Measurements from ENCODE around the gene TULP3. TPM values are rescaled to one million over a fixed set of nuclear protein-coding genes. Genes with fewer than 3 reads are reported as not detected.

Gene TULP3
- total and polyA plus RNA-seq, 10 of the 15 experiments (the other 5 are each of a cell fraction or from before 2014, with no cell fraction given) = 3.1 to 10.4 (median 8.1) TPM

DNA sequence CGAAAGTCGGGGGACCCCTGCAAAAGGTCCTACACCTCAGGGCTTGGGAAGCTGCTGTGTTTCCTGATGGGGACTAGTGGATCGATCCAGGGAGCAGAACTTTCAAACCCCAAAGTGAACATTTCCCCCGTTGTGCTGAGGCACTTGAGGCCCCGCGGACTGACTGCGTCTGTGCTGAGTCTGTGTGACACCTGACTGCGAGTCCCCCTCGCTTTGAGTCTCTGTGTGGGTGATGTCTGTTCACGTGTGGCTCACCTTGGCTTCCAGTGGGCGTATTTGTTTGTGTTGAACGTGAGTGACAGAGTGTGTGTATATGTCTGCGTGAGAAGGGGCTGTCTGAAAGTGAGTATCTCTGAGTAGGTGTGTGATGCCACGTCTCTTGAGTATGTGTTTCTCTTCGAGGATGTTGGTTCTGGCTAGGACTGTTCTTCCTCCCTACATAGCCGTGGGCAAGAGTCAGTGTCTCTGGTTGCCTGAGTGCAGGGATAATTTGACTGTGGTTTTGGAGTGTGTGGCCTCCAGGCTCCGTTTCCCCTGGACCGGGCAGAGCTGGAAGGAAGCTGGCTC lies 69.8 kb downstream of the TULP3 start:
- WGBS (ENCODE audit: insufficient coverage, insufficient replicate concordance, low lambda C conversion rate, missing lambda C conversion rate) = 24% methylated on average over 18 of the region's 18 CpGs
- ChIA-PET CTCF (no interaction called here), RAD21 (ENCODE audit: unreplicated experiment) (interaction anchor here (0.6 kb wide), 1 partner anchor 923 kb away, joined by 3 read pairs; no protein-coding TSS in a partner anchor), POLR2A (no interaction called here), SMC1A (ENCODE audit: uncharacterized antibody, unreplicated experiment) (no interaction called here)
- intact Hi-C loops (cut with micrococcal nuclease; ENCODE audit: unreplicated experiment) = no loop called here
- in situ Hi-C loops (cut with MboI) = no loop called here
- no peak overlapping the region for H3K27ac ChIP-seq (ENCODE audit: control insufficient read depth, insufficient read depth)
- H4K20me1 ChIP-seq (ENCODE audit: control insufficient read depth, insufficient read depth) = no peaks in the 10 kb centered on the region; the same call in 1 of the 2 replicates
- ATAC-seq (peak; percentile 62), DNase-seq (ENCODE audit: low read depth, low spot score) (no peak), FAIRE-seq (no peak)
- no TSS peak for BruUV-seq (replicated peaks)
- no peaks in the 10 kb centered on the region for H3K79me2 ChIP-seq (ENCODE audit: control insufficient read depth, insufficient read depth, low read length)
- no peaks in the 10 kb centered on the region; the same call in 1 of the 2 replicates for H3K4me1 ChIP-seq (ENCODE audit: control insufficient read depth, insufficient read depth, low read length)
- H3K9me3 ChIP-seq (replicated peaks; ENCODE audit: control insufficient read depth, insufficient read depth, low read length) = no peaks in the 10 kb centered on the region
- TF ChIP-seq, protein P1, sequence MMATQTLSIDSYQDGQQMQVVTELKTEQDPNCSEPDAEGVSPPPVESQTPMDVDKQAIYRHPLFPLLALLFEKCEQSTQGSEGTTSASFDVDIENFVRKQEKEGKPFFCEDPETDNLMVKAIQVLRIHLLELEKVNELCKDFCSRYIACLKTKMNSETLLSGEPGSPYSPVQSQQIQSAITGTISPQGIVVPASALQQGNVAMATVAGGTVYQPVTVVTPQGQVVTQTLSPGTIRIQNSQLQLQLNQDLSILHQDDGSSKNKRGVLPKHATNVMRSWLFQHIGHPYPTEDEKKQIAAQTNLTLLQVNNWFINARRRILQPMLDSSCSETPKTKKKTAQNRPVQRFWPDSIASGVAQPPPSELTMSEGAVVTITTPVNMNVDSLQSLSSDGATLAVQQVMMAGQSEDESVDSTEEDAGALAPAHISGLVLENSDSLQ (IDR thresholded peaks at IDR 0.05) = peak; percentile 79; the same call in 1 of the 2 replicates
- TF ChIP-seq, protein P2, sequence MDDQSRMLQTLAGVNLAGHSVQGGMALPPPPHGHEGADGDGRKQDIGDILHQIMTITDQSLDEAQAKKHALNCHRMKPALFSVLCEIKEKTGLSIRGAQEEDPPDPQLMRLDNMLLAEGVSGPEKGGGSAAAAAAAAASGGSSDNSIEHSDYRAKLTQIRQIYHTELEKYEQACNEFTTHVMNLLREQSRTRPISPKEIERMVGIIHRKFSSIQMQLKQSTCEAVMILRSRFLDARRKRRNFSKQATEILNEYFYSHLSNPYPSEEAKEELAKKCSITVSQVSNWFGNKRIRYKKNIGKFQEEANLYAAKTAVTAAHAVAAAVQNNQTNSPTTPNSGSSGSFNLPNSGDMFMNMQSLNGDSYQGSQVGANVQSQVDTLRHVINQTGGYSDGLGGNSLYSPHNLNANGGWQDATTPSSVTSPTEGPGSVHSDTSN (IDR thresholded peaks at IDR 0.05; ENCODE audit: insufficient replicate concordance, low read depth, low read length) = peak; percentile 49
- TF ChIP-seq POLR2AphosphoS5 (IDR thresholded peaks at IDR 0.05; ENCODE audit: low read length) = no peak
- peaks cover 3 to 11% of the 10 kb centered on the region in 2 experiments; a peak in 3 of 4 replicates for H3K27me3 ChIP-seq (replicated peaks in 1 of 2; ENCODE audit: control insufficient read depth in 2 of 2, insufficient read depth in 2 of 2, low read length in 1 of 2)
- no peak overlapping the region for H3K4me3 ChIP-seq
- H3K36me3 ChIP-seq (ENCODE audit: control insufficient read depth in 2 of 2, insufficient read depth in 2 of 2, low read length in 1 of 2) = no peaks in the 10 kb centered on the region
- H3K4me2 ChIP-seq (ENCODE audit: control insufficient read depth, insufficient read depth) = peak overlapping the region; percentile 74
- H3K9ac ChIP-seq (ENCODE audit: control insufficient read depth, insufficient read depth, low read length) = no peak overlapping the region
- no peak overlapping the region for H2AFZ ChIP-seq (ENCODE audit: control insufficient read depth, low read depth, low read length)
